GM19452 (cell line): ENCODE measurements around the gene CMTM1.
"Not testable (repeated sequence)": the region's sequence is repeated elsewhere in the genome, so short reads cannot be mapped to it uniquely, and the experiment has no call there.

Source experiments
- ATAC-seq: cut with Tn5 transposase; IDR thresholded peaks from one replicate; pipeline ENCODE4 v1.9.1; 2021; ENCODE audit not compliant: unreplicated experiment

Gene CMTM1

GRCh38 chr16:66561381-66562080 is 4.7 kb upstream of the CMTM1 start:
- ATAC-seq, result no peak

DNA sequence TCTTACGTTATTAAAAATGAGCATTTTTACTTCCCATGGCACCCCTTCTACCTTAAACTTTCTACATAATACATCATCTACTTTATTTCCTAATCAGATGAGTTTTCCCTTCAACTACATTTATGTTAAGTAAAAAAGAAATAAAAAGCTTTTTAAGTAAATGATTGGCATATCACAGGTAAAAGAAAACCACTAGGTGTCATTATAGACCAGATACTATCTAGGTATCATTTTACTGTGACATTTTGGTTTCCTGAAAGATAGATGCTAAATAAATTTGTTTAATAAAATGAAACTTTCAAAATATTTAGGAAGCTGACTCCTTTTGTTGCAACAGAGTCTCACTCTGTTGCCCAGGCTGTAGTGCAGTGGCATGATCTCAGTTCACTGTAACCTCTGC is 3.8 kb upstream of the CMTM1 start:
- ATAC-seq, result no peak

DNA sequence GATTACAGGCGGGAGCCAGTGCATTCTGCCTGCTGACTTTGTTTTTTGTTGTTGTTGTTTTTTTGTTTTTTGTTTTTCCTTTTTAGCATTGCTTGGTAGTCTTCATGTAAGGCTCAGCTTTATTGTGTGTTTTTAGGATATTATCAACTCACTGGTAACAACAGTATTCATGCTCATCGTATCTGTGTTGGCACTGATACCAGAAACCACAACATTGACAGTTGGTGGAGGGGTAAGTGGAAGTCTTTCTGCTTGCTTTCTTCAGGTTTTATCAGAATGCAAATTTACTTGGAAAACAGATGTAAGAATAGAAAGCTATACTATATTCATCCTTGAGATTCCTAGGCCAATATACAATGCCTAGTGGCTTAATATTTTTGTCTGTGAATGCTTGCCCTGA is 3.3 kb upstream of the CMTM1 start:
- ATAC-seq, result no peak

GRCh38 chr16:66563574-66564334 is 2.5 kb upstream of the CMTM1 start:
- ATAC-seq, result no peak

- not testable (repeated sequence) for ATAC-seq
Observed at GRCh38 chr16:66567270-66567669, 1.0 kb downstream of the CMTM1 start.

DNA sequence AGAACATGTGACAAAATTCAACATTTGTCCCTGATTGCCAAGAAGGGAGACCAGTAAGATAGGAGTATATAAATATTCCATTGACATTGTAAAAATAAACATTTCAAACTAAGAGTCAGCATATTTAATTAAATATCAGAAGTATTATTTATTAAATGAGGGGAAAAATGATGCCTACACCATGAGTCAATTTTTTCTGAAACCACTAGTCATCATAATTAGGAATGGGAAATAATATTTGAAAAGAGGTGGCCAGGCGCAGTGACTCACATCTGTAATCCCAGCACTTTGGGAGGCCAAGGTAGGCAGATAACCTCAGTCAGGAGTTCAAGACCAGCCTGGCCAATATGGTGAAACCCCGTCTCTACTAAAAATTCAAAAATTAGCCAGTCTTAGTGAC is 2.1 kb downstream of the CMTM1 start:
- no peak for ATAC-seq

DNA sequence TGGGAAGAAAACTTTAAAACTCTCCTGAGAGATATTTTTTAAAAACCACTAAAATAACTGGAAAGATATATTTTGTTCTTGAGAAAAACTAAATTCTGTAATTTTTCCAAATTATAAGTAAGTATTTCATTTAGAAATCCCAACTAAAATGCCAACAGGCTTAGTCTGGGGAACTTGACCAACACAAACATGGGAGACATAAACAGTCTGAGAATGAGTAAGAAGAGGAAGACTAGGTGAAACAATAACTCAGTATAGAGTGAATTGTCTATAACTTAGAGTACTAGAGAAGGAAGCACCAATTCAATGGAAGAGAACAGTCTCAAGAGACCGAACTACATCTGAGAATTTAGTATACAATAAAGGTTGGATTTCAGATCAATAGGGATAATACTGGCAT is 2.9 kb downstream of the CMTM1 start:
- ATAC-seq, result no peak

DNA sequence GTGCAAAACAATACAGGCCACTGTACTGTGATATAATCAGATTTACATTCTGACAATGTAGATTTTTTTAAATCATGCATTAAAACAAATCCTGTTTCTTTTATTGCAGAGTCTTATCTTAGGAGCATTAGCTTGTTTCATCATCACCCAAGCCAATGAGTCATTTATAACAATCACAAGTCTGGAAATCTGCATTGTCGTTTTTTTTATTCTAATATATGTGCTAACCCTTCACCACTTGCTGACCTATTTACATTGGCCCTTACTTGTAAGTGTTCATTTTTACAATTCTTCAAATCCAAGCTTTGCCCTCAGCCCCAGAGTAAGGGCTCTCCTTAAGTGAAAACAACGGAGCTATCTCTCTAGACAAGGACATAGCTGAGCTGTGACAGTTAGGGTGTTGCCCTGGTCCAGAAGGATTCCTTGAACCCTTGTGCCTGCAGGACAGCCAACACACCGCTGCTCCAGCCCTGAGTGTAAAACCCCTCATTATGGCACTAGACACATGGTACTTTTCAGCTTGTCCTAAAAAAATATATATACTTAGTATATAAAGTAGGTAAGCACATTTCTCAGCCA is 3.7 kb downstream of the CMTM1 start:
- no peak for ATAC-seq

- ATAC-seq, result no peak
Observed at GRCh38 chr16:66572356-66572755, 6.1 kb downstream of the CMTM1 start.

GRCh38 chr16:66574081-66574480 is 7.8 kb downstream of the CMTM1 start:
- ATAC-seq, result no peak

DNA sequence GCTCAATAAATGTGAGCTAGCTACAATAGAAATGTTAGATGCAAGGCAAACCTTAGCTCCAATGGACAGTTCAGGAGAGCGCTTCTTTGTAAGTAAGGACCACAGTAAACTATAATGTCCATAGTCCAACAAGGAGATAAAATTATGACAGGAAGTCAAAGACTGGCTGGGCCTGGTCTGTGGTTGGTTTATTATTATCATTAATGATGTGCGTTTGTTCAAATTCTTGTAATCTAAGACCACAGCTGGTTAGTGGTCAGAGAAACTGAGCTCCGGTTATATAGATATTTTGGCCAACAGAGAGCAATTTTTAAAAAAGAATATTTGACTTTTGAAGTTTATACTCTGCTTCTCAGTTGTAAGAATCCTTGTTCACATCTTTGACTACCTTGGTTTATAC is 8.3 kb downstream of the CMTM1 start:
- ATAC-seq, result no peak

- no peak for ATAC-seq
Observed at GRCh38 chr16:66575060-66575459, 8.8 kb downstream of the CMTM1 start.

DNA sequence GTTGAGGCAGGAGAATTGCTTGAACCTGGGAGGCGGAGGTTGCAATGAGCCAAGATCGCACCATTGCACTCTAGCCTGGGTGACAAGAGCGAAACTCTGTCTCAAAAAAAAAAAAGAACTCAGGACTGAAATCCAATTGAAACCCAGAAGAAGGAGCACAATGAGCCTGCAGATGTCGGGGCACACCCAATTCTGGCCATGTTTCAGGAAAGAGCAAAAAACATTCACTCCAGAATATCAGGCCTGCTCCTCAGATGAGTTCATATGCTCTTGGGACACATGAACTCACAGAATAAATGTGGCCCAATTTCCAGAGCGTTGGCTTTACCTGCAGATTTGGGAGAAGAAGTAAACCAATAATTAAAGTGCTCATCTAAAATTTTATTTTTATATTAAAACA is 10.1 kb downstream of the CMTM1 start:
- no peak for ATAC-seq

DNA sequence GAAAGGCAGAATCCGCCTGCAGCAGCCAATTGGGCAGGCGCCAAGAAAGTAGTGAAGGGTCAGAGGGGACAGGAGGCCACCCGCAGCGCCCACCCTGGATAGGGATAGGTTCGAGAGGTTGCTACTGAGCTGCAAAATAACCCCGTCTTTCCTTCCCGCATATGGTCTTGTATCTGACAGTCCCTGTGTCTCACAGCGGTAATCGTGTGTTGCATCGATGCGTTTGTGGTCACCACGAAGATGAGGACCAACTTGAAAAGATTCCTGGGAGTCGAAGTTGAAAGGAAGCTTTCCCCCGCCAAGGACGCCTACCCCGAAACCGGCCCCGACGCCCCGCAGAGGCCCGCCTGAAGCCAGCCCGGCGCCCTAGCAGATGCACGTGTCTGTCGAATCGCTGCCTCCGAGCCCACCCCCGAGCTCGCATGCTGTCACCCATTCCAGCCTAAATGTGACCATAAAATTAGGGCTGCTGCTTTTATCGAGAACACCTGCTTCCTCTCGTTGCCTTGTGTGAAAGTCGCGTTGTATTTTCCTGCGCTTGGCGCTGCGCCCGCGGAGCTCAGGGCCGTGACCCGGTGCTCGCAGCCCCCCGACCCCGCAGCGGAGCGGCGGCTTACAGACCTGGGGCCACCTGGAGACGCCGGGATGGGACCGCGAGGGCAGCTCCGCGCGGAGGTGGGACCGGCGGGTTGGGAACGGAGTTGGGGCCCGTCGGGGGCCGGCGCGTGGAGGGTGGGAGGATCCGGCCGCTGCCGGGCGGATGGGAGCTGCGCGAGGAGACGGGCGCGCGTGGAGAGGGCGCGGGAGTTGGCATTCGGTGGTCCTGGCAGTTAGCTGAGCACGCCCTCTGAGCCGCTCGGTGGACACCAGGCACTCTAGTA is 12.7 kb downstream of the CMTM1 start, which contains the start of gene CMTM2:
TSS of gene CMTM2 (plus strand) at position 813 of the 881 bp plus-strand sequence. CDS start 145 bp downstream, outside the sequence.
- ATAC-seq, result no peak

- ATAC-seq, result no peak
Observed at GRCh38 chr16:66580605-66581209, 14.5 kb downstream of the CMTM1 start.

DNA sequence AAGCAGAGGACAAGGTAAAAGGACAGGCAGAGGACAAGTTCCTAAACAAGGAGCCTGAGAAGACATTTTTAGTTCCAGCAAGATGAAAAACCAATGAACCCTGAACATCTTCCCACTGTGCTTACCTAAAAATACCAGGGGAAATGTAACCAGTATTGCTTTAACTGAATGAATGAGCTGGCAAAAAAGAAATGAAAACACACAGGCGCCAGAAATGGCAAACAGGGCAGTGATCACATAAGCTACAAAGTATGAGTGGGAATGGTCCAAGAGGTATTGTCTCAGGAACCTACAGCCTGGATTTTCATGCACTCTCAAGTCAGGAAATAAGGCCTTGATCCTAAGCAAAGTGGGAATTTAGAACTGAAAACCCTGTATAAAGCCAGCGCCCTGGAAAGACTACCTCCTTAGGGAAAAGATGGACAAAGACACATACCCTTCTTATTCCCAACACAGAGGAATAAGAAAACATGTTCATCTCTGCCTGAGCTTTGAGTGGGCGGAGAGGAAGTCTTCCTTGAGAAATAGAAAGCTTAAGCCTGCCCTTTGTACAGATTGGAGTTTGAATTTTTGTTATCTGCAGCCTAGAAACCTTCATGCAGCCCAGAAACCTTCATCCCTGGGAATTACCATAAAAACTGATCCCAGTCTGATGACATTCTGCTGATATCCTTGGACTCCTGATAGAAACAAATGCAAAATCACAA is 15.2 kb downstream of the CMTM1 start:
- no peak for ATAC-seq

GRCh38 chr16:66585481-66586239 is 19.4 kb downstream of the CMTM1 start:
- no peak for ATAC-seq

DNA sequence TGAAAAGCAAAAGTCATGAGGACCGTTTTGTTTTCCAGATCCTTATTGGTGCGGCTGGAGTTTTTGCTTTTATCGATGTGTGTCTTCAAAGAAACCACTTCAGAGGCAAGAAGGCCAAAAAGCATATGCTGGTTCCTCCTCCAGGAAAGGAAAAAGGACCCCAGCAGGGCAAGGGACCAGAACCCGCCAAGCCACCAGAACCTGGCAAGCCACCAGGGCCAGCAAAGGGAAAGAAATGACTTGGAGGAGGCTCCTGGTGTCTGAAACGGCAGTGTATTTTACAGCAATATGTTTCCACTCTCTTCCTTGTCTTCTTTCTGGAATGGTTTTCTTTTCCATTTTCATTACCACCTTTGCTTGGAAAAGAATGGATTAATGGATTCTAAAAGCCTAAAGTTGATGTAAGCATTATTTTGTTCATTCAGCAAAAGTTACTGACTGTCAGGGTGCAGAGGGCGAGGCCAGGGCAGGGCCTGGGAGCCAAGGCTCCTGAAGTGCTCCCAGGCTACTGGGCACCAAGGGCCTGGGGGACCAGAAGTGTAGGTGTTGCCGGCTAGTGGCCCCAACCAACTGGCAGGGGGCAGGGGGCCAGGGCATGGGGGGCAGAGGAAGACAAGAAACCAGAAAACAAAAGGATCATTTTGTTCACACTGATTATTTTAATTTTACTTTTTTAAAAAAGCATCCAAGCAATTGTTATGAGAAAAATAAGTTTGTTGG is 21.8 kb downstream of the CMTM1 start:
- no peak for ATAC-seq
